PC-3 (cell line): ENCODE results near the gene FAHD1. TPM values are rescaled to one million over a fixed set of nuclear protein-coding genes. Genes with fewer than 3 reads are reported as not detected.

Experiments
- ATAC-seq: fragments of 200-7000 bp; cut with Tn5 transposase; 2 replicates; pipeline ENCODE4 v1.9.1; 2020; ENCODE audit warnings: mild to moderate bottlenecking, moderate library complexity
- BruUV-seq: library from RNA; stranded (reverse); fragments of 400-500 nt; replicated peaks from 2 replicates; lab custom pipeline; 2021; lab: Mats Ljungman, UMichigan
- CTCF ChIA-PET: fragments of 300-600 bp; sonication (Branson Sonifier 250); formaldehyde crosslinking; loops from one replicate; lab custom pipeline; 2022; ENCODE audit warnings: antibody characterized with exemption; lab: Charles Lee
- POLR2A ChIA-PET: fragments of 300-600 bp; sonication (Branson Sonifier 250); formaldehyde crosslinking; loops from one replicate; lab custom pipeline; 2022; ENCODE audit warnings: antibody characterized with exemption; ENCODE audit not compliant: unreplicated experiment; lab: Charles Lee
- DNase-seq: peaks from one replicate; pipeline ENCODE4 v3.0.0-alpha.2; 2015
- H2AFZ ChIP-seq: fragments of 300-600 bp; sonication (generic); 2 replicates; pipeline ENCODE4 v1.6.0; 2016; ENCODE audit warnings: antibody characterized with exemption, low read length
- H3F3A ChIP-seq: fragments of 300-600 bp; sonication (generic); one replicate; pipeline ENCODE4 v1.6.0; 2017; ENCODE audit warnings: antibody characterized with exemption, low read length, control low read depth, mild to moderate bottlenecking; ENCODE audit not compliant: unreplicated experiment
- H3K27ac ChIP-seq: fragments of 300-600 bp; sonication (generic); 2 replicates; pipeline ENCODE4 v1.5.1; 2016; ENCODE audit warnings: mild to moderate bottlenecking, low read length
- H3K27me3 ChIP-seq: fragments of 300-600 bp; sonication (generic); 2 replicates; pipeline ENCODE4 v1.6.1; 2016; ENCODE audit warnings: low read length, mixed read lengths
- H3K36me3 ChIP-seq: fragments of 300-600 bp; sonication (generic); 2 replicates; pipeline ENCODE4 v1.6.1; 2016; ENCODE audit warnings: low read depth, mixed run types, low read length, mixed read lengths
- H3K4me1 ChIP-seq: fragments of 300-600 bp; sonication (generic); 2 replicates; pipeline ENCODE4 v1.5.1; 2016; ENCODE audit warnings: low read length; ENCODE audit not compliant: insufficient read depth
- H3K4me2 ChIP-seq: fragments of 300-600 bp; sonication (generic); 2 replicates; pipeline ENCODE4 v1.6.0; 2016; ENCODE audit warnings: low read length
- H3K4me3 ChIP-seq: fragments of 300-600 bp; sonication (generic); 2 replicates; pipeline ENCODE4 v1.5.1; 2016; ENCODE audit warnings: mild to moderate bottlenecking, low read length, mixed read lengths
- H3K79me2 ChIP-seq: fragments of 300-600 bp; sonication (generic); 2 replicates; pipeline ENCODE4 v1.6.1; 2017; ENCODE audit warnings: low read length, mixed read lengths
- H3K9ac ChIP-seq: fragments of 300-600 bp; sonication (generic); 2 replicates; pipeline ENCODE4 v1.6.0; 2016; ENCODE audit warnings: mild to moderate bottlenecking, low read length
- H3K9me2 ChIP-seq: fragments of 300-600 bp; sonication (generic); replicated peaks from 2 replicates; pipeline ENCODE4 v1.6.1; 2016; ENCODE audit warnings: mixed run types, low read length, mixed read lengths
- H3K9me3 ChIP-seq: fragments of 300-600 bp; sonication (generic); 2 replicates; pipeline ENCODE4 v1.6.1; 2016; ENCODE audit warnings: low read length, mixed read lengths
- H4K20me1 ChIP-seq: fragments of 300-600 bp; sonication (generic); 2 replicates; pipeline ENCODE4 v1.6.1; 2016; ENCODE audit warnings: low read length, mixed read lengths
- EZH2 ChIP-seq: fragments of 300-600 bp; sonication (generic); IDR thresholded peaks from one replicate; pipeline ENCODE4 v1.6.1; 2017; ENCODE audit warnings: antibody characterized with exemption, mild to moderate bottlenecking, low read length; ENCODE audit not compliant: unreplicated experiment
- EZH2phosphoT487 ChIP-seq: fragments of 300-600 bp; sonication (generic); IDR thresholded peaks from 2 replicates; pipeline ENCODE4 v1.6.1; 2018; ENCODE audit warnings: mild to moderate bottlenecking, antibody characterized with exemption, low read length, borderline replicate concordance
- intact Hi-C: fragments of 100-400 bp; cut with micrococcal nuclease; formaldehyde crosslinking; loops from 2 replicates; pipeline ENCODE4 v1.9.0; 2023
- total RNA-seq: library from RNA; depleted of rRNA; stranded (reverse); fragments of >200 nt; gene quantifications from 2 replicates; pipeline ENCODE4 v1.2.3, GENCODE V29; 2014
- TF ChIP-seq, protein P1 (sequence below): fragments of 300-600 bp; sonication (generic); conservative IDR thresholded peaks from 2 replicates; pipeline ENCODE4 v1.5.1; 2017; ENCODE audit warnings: antibody characterized with exemption, low read depth, mild to moderate bottlenecking, low read length

The FAHD1 gene
- total RNA-seq, 1 experiment from 2014 or later: 37.5 TPM

GRCh38 chr16:1791943-1792812, 34.8 kb upstream of the FAHD1 start:
- DNase-seq (no peak), ATAC-seq (no peak)
- TF ChIP-seq, protein P1, sequence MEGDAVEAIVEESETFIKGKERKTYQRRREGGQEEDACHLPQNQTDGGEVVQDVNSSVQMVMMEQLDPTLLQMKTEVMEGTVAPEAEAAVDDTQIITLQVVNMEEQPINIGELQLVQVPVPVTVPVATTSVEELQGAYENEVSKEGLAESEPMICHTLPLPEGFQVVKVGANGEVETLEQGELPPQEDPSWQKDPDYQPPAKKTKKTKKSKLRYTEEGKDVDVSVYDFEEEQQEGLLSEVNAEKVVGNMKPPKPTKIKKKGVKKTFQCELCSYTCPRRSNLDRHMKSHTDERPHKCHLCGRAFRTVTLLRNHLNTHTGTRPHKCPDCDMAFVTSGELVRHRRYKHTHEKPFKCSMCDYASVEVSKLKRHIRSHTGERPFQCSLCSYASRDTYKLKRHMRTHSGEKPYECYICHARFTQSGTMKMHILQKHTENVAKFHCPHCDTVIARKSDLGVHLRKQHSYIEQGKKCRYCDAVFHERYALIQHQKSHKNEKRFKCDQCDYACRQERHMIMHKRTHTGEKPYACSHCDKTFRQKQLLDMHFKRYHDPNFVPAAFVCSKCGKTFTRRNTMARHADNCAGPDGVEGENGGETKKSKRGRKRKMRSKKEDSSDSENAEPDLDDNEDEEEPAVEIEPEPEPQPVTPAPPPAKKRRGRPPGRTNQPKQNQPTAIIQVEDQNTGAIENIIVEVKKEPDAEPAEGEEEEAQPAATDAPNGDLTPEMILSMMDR: no peak
- TF ChIP-seq EZH2 (no peak), EZH2phosphoT487 (no peak)
- H3K4me2 ChIP-seq: no peak overlapping the region
- H4K20me1 ChIP-seq: no peaks in the 10 kb centered on the region
- no peaks in the 10 kb centered on the region for H3K79me2 ChIP-seq
- intact Hi-C loops: no loop called here
- H3K4me1 ChIP-seq: no peaks in the 10 kb centered on the region
- no peaks in the 10 kb centered on the region for H3K9me2 ChIP-seq
- no peak overlapping the region for H2AFZ ChIP-seq
- no peaks in the 10 kb centered on the region for H3K9me3 ChIP-seq
- CTCF ChIA-PET: no interaction called here
- no peak overlapping the region for H3K27ac ChIP-seq
- POLR2A ChIA-PET: no interaction called here
- no peaks in the 10 kb centered on the region for H3F3A ChIP-seq
- H3K4me3 ChIP-seq: no peak overlapping the region
- H3K27me3 ChIP-seq: no peaks in the 10 kb centered on the region
- BruUV-seq: no TSS peak
- H3K36me3 ChIP-seq: no peaks in the 10 kb centered on the region
- H3K9ac ChIP-seq: no peak overlapping the region

DNA sequence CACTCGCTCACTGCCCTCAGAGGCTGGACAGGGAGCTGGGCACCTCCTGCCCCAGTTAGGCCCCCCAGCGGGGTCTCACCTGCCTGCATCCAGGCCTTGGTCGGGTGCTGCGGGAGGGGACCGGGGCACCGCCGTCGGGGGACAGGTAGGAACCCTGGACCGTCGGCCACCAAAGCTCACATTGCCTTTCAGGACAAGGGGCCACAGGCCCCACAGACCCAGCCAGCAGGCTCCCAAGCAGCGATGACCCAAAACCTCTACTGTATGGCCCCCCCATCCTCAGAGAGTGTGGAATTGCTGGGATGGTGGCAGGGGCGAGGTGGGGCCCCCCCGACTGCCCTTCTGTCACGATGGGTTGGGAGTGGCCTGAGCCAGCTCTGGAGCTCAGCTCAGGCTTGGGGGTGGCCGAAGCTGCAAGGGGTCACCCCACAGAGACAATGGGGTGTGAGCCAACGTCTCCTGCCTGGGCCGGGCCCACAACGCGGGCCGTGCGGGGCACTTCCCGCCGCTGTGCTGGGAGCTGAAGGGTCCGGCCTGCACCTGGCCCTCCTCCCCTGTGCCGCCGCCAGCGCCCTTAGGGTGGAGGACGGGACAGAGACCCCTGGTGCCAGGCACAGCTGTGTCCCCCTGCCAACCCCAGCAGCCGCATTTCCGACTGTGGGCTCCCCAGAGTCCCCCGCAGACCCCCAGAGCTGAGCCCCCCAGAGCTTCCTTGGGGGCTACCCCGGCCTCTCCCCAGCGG, 34.0 kb upstream of the FAHD1 start:
- BruUV-seq: no TSS peak
- no peaks in the 10 kb centered on the region for H4K20me1 ChIP-seq
- no peak overlapping the region for H2AFZ ChIP-seq
- CTCF ChIA-PET: no interaction called here
- no peak overlapping the region for H3K9ac ChIP-seq
- no peak overlapping the region for H3K27ac ChIP-seq
- H3K36me3 ChIP-seq: no peaks in the 10 kb centered on the region
- H3K4me3 ChIP-seq: no peak overlapping the region
- ATAC-seq (no peak), DNase-seq (no peak)
- no peaks in the 10 kb centered on the region for H3K79me2 ChIP-seq
- no peak for TF ChIP-seq EZH2phosphoT487
- no peak for TF ChIP-seq EZH2
- H3K9me2 ChIP-seq: no peaks in the 10 kb centered on the region
- POLR2A ChIA-PET: no interaction called here
- H3K27me3 ChIP-seq: no peaks in the 10 kb centered on the region
- no peaks in the 10 kb centered on the region for H3K9me3 ChIP-seq
- H3K4me2 ChIP-seq: no peak overlapping the region
- no peaks in the 10 kb centered on the region for H3K4me1 ChIP-seq
- no peaks in the 10 kb centered on the region for H3F3A ChIP-seq
- intact Hi-C loops: no loop called here

DNA sequence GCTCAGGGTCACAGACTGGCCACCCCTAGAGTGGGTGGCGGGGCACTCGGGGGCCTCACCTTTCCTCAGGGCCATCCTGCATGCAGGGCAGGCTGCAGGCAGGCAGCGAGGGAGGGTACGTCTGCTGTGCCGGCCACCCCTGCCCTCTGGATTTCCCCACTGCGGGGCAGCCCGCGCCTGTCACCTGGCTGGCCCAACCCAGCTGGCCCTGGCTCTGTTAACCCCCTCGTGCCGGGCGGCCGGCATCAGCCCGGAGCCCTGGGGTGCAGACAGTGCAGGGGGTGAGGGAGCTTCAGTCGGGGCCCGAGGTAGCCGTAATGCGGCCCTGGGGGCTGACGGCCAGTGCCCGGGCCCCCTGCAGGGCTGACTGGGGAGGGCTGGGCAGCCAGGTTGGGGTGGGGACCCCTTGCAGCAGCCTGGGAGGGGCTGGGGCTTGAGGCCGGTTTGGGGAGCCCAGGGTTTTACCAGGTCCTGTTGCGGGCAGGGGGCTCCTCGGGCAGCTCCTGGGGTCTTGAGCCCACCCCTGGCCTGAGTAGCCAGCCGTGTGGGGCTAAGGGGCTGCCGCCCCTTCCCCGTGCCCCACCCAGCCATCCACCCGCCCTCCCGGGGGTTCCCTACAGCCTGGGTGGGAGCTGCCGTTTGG, 33.3 kb upstream of the FAHD1 start, which contains the start of gene IGFALS:
Gene IGFALS, minus strand, starts transcription at position 128 of the 643 bp plus-strand sequence. Its CDS starts 53 bp downstream, at position 75.
- BruUV-seq: no TSS peak
- CTCF ChIA-PET: no interaction called here

More for the DNA sequence above, 33.3 kb upstream of the FAHD1 start, which contains the start of gene IGFALS:
- TF ChIP-seq, protein P1: no peak
- TF ChIP-seq EZH2phosphoT487 (no peak), EZH2 (no peak)
- H3K27ac ChIP-seq: no peak within 1 kb of the TSS
- ATAC-seq: no peak
- H3K79me2 ChIP-seq: no peaks in the 10 kb centered on the region
- H3K9me3 ChIP-seq: no peaks in the 10 kb centered on the region
- intact Hi-C loops: no loop called here
- H3F3A ChIP-seq: no peaks in the 10 kb centered on the region
- H3K9me2 ChIP-seq: no peaks in the 10 kb centered on the region
- H3K4me3 ChIP-seq: no peak within 1 kb of the TSS
- no peaks in the 10 kb centered on the region for H3K36me3 ChIP-seq
- H3K4me1 ChIP-seq: no peaks in the 10 kb centered on the region
- H4K20me1 ChIP-seq: no peaks in the 10 kb centered on the region
- H2AFZ ChIP-seq: no peak within 1 kb of the TSS
- no peak within 1 kb of the TSS for H3K4me2 ChIP-seq
- DNase-seq: no peak
- H3K27me3 ChIP-seq: no peaks in the 10 kb centered on the region
- H3K9ac ChIP-seq: no peak within 1 kb of the TSS
- POLR2A ChIA-PET: no interaction called here
